ENCODE data around the gene MMP14.

DNA sequence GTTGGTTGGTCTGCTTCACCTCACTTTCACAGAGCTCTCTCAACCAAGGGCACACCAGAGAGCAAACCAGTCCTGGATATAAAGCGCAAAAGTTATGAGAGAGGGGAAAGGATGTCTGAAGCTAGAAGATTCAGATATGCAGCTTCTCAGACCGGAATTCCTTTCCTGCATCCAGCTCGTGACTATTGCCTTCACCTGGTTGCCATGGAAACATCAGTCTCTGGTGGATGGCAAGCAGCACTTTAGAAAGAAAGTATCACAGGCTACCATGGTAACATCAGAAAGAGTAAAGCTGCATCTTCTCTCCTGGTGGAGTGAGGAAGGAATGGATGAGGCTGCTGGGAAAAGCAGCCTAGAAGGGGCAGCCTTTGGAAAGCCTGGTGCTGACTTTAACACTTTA is 60.4 kb downstream of the MMP14 start:
- TF ChIP-seq, protein P1, sequence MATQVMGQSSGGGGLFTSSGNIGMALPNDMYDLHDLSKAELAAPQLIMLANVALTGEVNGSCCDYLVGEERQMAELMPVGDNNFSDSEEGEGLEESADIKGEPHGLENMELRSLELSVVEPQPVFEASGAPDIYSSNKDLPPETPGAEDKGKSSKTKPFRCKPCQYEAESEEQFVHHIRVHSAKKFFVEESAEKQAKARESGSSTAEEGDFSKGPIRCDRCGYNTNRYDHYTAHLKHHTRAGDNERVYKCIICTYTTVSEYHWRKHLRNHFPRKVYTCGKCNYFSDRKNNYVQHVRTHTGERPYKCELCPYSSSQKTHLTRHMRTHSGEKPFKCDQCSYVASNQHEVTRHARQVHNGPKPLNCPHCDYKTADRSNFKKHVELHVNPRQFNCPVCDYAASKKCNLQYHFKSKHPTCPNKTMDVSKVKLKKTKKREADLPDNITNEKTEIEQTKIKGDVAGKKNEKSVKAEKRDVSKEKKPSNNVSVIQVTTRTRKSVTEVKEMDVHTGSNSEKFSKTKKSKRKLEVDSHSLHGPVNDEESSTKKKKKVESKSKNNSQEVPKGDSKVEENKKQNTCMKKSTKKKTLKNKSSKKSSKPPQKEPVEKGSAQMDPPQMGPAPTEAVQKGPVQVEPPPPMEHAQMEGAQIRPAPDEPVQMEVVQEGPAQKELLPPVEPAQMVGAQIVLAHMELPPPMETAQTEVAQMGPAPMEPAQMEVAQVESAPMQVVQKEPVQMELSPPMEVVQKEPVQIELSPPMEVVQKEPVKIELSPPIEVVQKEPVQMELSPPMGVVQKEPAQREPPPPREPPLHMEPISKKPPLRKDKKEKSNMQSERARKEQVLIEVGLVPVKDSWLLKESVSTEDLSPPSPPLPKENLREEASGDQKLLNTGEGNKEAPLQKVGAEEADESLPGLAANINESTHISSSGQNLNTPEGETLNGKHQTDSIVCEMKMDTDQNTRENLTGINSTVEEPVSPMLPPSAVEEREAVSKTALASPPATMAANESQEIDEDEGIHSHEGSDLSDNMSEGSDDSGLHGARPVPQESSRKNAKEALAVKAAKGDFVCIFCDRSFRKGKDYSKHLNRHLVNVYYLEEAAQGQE (IDR thresholded peaks at IDR 0.05; ENCODE audit: insufficient read depth in 1 of 2, low read depth in 2 of 2, low read length in 2 of 2) = no peak
- TF ChIP-seq POLR2AphosphoS5 (IDR thresholded peaks at IDR 0.05; ENCODE audit: low read depth, low read length) (no peak), SIN3A (IDR thresholded peaks at IDR 0.05; ENCODE audit: borderline replicate concordance, insufficient read depth, low read length) (no peak), TAF1 (IDR thresholded peaks at IDR 0.05; ENCODE audit: borderline replicate concordance, insufficient read depth, low read length) (no peak)

Measured in PFSK-1 (cell line).